Ectodermal cell (in vitro differentiated cells): Measurements from ENCODE around the gene METTL13.

ENCODE experiments used
- H3K27ac ChIP-seq: 2 replicates; pipeline ENCODE4 v1.7.0; 2013; ENCODE audit warnings: mild to moderate bottlenecking, low read depth, low read length; ENCODE audit not compliant: insufficient read depth, poor library complexity, severe bottlenecking
- H3K27me3 ChIP-seq: 2 replicates; pipeline ENCODE4 v1.7.0; 2013; ENCODE audit warnings: mild to moderate bottlenecking, low read length; ENCODE audit not compliant: insufficient read depth, control insufficient read depth, poor library complexity, severe bottlenecking
- H3K36me3 ChIP-seq: one replicate; pipeline ENCODE4 v1.7.0; 2013; ENCODE audit warnings: low read length; ENCODE audit not compliant: control insufficient read depth, insufficient read depth
- H3K4me1 ChIP-seq: one replicate; pipeline ENCODE4 v1.7.0; 2013; ENCODE audit warnings: low read length; ENCODE audit not compliant: control insufficient read depth, insufficient read depth
- H3K4me3 ChIP-seq: 2 replicates; pipeline ENCODE4 v1.7.0; 2013; ENCODE audit warnings: low read depth, low read length, control low read depth; ENCODE audit not compliant: insufficient read depth
- H3K9me3 ChIP-seq: 2 replicates; pipeline ENCODE4 v1.7.0; 2013; ENCODE audit warnings: mild to moderate bottlenecking, low read length, moderate library complexity; ENCODE audit not compliant: control insufficient read depth
- WGBS, 2 experiments: methylation state at CpG; one replicate each; pipeline ENCODE4 v1.1.7; 2013; ENCODE audit warnings: missing lambda C conversion rate in 2 of 2; 5-methylcytosine and 5-hydroxymethylcytosine counted together

METTL13 gene

GRCh38 chr1:171762143-171762563 lies 19.3 kb upstream of the METTL13 start:
- 94% methylated on average over 6 of the region's 6 CpGs for WGBS, 2 experiments
- Histone ChIP-seq H3K4me1 (no peaks in the 10 kb centered on the region), H3K9me3 (no peaks in the 10 kb centered on the region), H3K27me3 (no peaks in the 10 kb centered on the region), H3K4me3 (no peak overlapping the region), H3K36me3 (no peaks in the 10 kb centered on the region), H3K27ac (no peak overlapping the region)

GRCh38 chr1:171763764-171764163 lies 17.7 kb upstream of the METTL13 start:
- H3K27me3 ChIP-seq = no peaks in the 10 kb centered on the region
- no peaks in the 10 kb centered on the region for H3K4me1 ChIP-seq
- no peak overlapping the region for H3K4me3 ChIP-seq
- WGBS, 2 experiments = 93% methylated on average over 6 of the region's 6 CpGs
- H3K9me3 ChIP-seq = no peaks in the 10 kb centered on the region
- H3K36me3 ChIP-seq = no peaks in the 10 kb centered on the region
- no peak overlapping the region for H3K27ac ChIP-seq

GRCh38 chr1:171769171-171769570 lies 12.3 kb upstream of the METTL13 start:
- Histone ChIP-seq H3K9me3 (no peaks in the 10 kb centered on the region), H3K4me1 (no peaks in the 10 kb centered on the region), H3K4me3 (no peak overlapping the region), H3K36me3 (no peaks in the 10 kb centered on the region), H3K27ac (no peak overlapping the region), H3K27me3 (no peaks in the 10 kb centered on the region)
- WGBS, 2 experiments = 59 to 60% methylated on average over 3 of the region's 3 CpGs

GRCh38 chr1:171769754-171770153 lies 11.7 kb upstream of the METTL13 start:
- Histone ChIP-seq H3K9me3 (no peaks in the 10 kb centered on the region), H3K27ac (no peak overlapping the region), H3K4me1 (no peaks in the 10 kb centered on the region), H3K4me3 (no peak overlapping the region), H3K36me3 (no peaks in the 10 kb centered on the region), H3K27me3 (no peaks in the 10 kb centered on the region)
- 100% methylated on average over 1 of the region's 1 CpG; no CpG with 5 or more reads in 1 of the 2 experiments for WGBS, 2 experiments

GRCh38 chr1:171772312-171772711 lies 9.1 kb upstream of the METTL13 start:
- H3K9me3 ChIP-seq = no peaks in the 10 kb centered on the region
- no peaks in the 10 kb centered on the region for H3K36me3 ChIP-seq
- no peaks in the 10 kb centered on the region for H3K4me1 ChIP-seq
- H3K27ac ChIP-seq = no peak overlapping the region
- no peak overlapping the region for H3K4me3 ChIP-seq
- WGBS, 2 experiments = 88 to 95% methylated on average over 2 of the region's 2 CpGs
- no peaks in the 10 kb centered on the region for H3K27me3 ChIP-seq

- H3K4me1 ChIP-seq = no peaks in the 10 kb centered on the region
- peak overlapping the region; percentile 40 for H3K4me3 ChIP-seq
- H3K9me3 ChIP-seq = no peaks in the 10 kb centered on the region
- peaks cover 13% of the 10 kb centered on the region for H3K36me3 ChIP-seq
- no peaks in the 10 kb centered on the region for H3K27me3 ChIP-seq
- WGBS, 2 experiments = 54% methylated on average over 10 of the region's 11 CpGs
- H3K27ac ChIP-seq = peak overlapping the region; percentile 74
These were observed 781 bp upstream of the METTL13 start for GRCh38 chr1:171780583-171781175.

GRCh38 chr1:171783816-171784530 lies 2.5 kb downstream of the METTL13 start:
- Histone ChIP-seq H3K27me3 (no peaks in the 10 kb centered on the region), H3K27ac (no peak overlapping the region), H3K4me3 (no peak overlapping the region), H3K4me1 (no peaks in the 10 kb centered on the region), H3K9me3 (no peaks in the 10 kb centered on the region), H3K36me3 (peaks cover 45% of the 10 kb centered on the region)
- 96 to 97% methylated on average over 25 of the region's 25 CpGs for WGBS, 2 experiments

- Histone ChIP-seq H3K36me3 (peaks cover 50% of the 10 kb centered on the region), H3K9me3 (no peaks in the 10 kb centered on the region), H3K27ac (no peak overlapping the region), H3K27me3 (no peaks in the 10 kb centered on the region), H3K4me3 (no peak overlapping the region), H3K4me1 (no peaks in the 10 kb centered on the region)
These were observed 3.3 kb downstream of the METTL13 start for GRCh38 chr1:171784784-171785183.

- 93 to 94% methylated on average over 9 of the region's 9 CpGs for WGBS, 2 experiments
- peaks cover 55% of the 10 kb centered on the region for H3K36me3 ChIP-seq
These were observed 4.3 kb downstream of the METTL13 start for GRCh38 chr1:171785766-171786165.

GRCh38 chr1:171786534-171786933 lies 5.1 kb downstream of the METTL13 start:
- Histone ChIP-seq H3K4me1 (no peaks in the 10 kb centered on the region), H3K9me3 (no peaks in the 10 kb centered on the region), H3K27ac (no peak overlapping the region), H3K36me3 (peaks cover 55% of the 10 kb centered on the region), H3K27me3 (no peaks in the 10 kb centered on the region), H3K4me3 (no peak overlapping the region)
- WGBS, 2 experiments = 94 to 95% methylated on average over 2 of the region's 2 CpGs

More at GRCh38 chr1:171785766-171786165, 4.3 kb downstream of the METTL13 start:
- Histone ChIP-seq H3K27me3 (no peaks in the 10 kb centered on the region), H3K27ac (no peak overlapping the region), H3K4me1 (no peaks in the 10 kb centered on the region), H3K4me3 (no peak overlapping the region), H3K9me3 (no peaks in the 10 kb centered on the region)
